ENCODE data around the gene SLC25A29.
"Not testable (repeated sequence)": the region's sequence is repeated elsewhere in the genome, so short reads cannot be mapped to it uniquely, and the experiment has no call there.

The SLC25A29 gene

DNA sequence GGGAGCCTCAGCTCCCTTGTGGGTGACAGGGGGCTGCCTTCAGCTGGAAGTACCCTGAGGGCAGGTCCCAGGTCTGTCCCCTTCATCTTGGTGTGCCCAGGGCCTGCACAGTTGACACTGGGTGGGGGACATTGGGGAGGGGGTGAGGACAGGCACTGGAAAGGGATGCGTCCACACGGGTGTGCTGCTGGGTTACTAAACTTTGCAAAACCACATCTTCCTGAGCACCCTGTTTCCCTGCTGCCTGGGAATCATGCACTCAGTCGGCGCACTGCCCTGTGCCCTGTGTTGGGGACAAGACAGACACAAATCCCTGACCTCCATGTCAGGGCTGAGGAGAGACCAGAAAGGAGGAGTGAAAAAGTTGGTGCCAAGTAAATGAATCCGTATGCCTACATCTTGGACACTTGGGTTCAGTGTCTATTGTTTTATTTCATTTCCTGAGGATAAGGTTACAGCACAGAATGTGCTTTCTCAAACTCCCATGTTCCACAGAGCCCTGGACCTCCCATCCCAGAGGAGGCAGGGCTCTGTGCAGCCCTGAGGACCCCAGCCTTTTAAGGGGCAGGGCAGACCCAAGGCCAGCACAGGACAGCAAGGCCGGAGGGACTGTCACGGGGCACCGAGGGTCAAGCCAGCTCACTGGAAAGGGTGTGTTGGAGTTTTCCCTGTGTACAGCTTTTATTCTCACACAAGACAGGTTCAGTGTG lies 2.9 kb upstream of the SLC25A29 start:
- no peak for DNase-seq (ENCODE audit: low read depth)

DNA sequence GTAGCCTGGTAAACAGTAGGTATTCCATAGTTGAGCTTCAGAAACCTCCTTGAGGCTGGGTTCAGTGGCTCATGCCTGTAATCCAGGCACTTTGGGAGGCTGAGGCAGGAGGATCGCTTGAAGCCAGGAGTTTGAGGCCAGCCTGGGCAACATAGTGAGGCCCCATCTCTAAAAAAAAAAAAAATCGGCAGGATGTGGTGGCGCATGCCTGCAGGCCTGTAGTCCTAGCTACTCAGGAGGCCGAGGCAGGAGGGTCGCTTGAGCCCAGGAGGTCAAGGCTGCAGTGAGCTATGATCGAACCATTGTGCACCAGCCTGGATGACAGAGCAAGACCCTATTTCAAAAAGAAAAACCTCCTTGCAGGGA lies 2.2 kb upstream of the SLC25A29 start:
- not testable (repeated sequence) for DNase-seq (ENCODE audit: low read depth)

DNA sequence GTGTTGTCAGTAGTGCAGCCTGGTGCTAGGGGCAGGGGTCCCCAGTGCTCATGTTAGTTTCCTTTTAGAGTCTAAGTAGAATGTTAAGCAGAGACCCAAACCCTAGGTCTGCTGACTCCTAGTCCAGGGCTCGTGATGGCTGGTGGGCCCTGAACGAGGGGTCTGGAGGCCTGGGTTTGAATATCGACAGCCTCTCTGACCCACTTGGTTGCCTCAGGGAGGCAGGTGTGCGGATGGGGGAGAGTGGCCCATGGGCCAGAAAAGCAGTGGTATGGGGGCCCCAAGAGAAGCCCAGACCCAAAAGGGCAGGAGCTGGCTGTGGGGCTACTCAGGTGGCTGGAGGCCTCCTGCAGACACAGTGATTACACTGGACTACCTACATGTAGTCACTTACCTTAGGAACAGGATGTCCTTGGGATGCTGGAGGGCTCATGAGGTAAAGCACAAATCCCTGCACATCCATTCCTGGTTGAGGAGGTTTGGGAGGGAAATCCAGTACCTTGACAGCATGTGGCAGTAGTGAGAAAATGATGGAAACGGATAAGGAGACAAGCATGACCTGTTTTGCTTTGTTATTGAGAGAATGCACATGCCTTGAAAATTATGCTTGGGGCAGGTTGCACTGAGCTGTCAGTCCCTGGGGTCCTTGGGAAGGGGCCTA lies 1.7 kb upstream of the SLC25A29 start:
- DNase-seq (ENCODE audit: low read depth), result no peak

DNA sequence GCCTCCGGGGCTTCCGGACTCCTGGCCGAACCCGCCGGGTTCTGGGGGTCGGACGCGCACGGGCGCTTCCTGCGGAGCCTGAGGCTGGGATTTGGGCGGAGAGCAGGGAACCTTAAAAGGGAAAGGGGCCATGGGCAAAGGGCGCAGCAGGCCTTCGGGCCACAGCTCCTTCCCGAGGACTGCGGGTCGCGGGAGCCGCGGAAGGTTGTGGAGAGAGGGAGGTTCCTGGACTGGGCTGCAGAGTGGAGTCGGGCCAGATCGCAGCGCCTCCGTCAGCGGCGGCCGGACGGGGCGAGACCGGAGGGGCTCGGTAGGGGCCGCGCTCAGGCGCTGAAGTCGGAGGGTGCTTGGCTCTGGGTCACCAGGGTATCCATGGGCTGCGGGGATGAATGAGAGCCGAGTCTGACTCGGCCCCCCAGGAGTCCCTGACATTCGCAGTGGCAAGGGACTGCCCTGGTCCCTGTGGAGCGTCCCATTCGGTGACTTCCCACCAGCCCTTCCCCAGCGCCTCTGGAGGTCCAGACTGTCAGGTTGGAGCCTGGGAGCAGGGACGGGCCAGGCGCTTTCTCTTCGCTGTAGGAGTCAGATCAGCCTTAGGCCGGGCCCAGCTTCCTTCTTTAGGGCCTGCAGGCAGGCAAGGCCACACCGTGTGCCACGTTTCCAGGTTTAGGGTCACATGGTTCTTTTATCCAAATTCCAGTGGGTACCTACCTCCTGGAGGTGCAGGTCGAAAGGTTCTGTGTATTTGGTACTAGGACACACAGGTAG lies 938 bp upstream of the SLC25A29 start:
- no peak for DNase-seq (ENCODE audit: low read depth)

DNA sequence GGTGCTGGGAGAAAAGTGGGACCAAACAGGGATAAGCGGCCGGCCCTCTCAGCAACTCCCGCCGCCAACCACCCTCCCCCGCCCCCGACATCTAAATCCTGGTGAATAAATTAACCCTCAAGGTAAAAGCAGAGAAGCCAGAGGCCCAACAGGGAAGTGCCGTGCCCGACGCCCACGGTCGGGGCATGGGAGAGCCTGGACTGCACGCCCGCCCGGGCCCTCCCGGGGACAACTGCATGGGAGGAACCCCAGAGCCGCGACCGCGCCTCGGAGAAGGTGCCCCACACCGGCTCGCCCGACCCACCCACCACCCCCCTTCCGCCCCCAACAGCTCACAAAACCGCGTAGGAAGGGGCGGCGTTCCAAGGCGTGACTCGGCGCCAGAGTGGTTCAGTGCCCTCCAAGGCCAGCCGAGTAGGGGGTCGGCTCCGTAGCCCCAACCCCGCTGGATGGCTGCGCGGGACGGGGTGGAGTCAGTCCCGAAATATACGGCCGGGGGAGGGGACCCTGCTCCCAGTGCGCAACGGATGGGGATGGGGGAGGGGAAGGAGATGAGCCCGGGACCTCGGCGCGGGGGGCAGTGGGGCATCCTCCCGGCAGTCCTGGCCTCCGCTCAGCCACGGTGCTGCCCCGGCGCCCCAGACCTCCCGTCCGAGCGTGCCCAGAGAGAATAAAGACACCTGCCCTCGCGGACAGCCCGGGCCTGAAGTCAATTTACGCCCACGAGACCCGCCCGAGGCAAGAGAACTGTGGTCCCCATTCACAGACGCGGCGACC lies 732 bp downstream of the SLC25A29 start:
- DNase-seq (ENCODE audit: low read depth), result peak; percentile 31

DNA sequence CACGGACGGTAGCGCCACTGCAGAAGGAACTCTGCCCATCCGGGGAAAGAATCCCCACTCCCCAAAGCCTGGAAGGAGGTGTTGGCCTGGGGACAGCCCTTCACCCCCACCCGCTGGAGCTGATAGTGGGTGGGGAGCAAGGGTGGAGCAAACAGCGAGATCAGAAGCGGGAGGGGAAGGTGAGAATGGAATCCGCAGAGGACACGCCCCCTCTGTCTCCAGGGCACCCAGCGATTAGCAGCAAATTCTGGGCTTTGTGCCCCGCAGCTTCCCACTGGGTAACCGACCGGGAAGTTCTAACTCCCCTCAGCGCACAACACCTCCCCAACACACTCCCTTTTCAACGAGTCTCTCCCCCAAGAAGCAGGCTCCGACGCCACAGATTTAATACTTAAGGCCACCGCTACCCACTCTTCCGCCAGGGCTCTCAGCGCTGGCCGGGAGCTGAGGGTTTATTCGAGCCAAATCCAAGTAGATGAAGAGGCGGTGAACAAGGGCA lies 1.4 kb downstream of the SLC25A29 start:
- no peak for DNase-seq (ENCODE audit: low read depth)

DNA sequence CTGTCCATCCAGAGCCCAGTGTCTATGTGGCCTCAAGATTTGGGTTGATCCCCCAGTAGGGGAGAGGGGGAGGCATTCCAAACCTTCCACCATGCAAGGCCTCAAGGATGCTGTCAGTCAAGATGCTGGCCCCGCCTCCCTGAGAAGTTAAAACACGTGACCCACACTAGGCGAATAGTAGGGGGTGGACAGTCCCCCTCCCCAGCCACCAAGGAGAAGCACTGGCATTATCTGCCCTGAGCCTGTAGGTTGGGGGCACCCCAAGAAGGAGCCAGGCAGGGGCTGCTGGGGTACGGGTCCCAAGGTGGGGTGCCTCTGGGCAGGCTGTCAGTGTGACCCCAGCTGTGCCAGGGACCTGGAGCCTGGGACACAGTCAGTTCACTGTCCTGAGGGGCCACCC lies 2.3 kb downstream of the SLC25A29 start:
- no peak for DNase-seq (ENCODE audit: low read depth)

DNA sequence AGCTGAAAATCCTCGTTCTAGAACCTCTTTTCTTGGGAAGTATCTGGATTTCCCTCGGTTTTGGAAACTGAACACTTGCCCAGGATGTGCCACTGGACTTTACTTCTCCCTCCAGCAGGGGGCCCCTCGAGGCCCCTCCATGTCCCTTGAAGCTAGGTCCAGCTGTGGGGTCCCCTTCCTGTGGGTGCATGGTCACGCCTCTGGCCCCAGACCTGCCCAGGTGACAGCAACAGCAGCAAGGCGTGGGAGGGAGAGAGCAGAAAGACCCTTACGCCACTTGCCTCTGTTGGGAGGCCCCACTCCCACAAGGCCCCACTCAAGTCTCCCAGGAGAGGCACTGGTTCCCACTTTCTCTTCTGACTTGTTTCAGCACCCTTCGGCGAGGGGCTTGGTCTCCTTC lies 3.1 kb downstream of the SLC25A29 start:
- no peak for DNase-seq (ENCODE audit: low read depth)

DNA sequence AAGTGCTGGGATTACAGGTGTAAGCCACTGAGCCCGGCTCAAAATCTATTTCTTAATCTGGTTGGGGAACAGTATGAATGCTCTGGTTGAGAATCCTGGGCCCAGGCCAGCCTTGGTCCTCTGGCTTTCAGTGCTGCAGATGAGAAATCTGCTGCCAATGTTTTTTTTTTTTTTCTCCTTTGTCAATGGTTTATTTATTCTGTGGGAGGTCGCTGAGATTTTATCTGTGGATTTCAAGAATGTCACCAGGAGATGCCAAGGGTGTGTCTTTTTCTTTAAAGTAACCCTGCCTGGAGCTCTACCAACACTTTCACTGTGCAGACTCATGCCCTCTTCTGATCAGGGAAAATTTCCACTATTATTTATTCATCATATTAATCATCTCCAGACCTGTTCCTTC lies 3.6 kb downstream of the SLC25A29 start:
- DNase-seq (ENCODE audit: low read depth), result no peak

DNA sequence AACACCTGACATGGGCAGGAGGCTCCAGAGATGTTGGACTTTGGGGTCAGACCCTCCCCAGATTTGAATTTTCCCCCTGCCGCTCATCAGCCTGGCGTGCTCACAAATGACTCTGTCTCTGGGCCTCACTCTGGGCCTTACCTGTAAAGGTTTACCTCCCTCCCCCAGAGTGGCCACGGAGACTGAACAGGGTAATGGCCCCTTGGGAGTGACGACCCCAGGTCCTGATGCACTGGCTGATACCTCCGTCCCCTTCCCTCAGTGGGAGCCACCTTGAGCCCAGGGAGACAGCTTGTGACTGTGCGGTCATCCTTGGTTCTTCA lies 7.0 kb downstream of the SLC25A29 start:
- DNase-seq (ENCODE audit: low read depth), result no peak

DNA sequence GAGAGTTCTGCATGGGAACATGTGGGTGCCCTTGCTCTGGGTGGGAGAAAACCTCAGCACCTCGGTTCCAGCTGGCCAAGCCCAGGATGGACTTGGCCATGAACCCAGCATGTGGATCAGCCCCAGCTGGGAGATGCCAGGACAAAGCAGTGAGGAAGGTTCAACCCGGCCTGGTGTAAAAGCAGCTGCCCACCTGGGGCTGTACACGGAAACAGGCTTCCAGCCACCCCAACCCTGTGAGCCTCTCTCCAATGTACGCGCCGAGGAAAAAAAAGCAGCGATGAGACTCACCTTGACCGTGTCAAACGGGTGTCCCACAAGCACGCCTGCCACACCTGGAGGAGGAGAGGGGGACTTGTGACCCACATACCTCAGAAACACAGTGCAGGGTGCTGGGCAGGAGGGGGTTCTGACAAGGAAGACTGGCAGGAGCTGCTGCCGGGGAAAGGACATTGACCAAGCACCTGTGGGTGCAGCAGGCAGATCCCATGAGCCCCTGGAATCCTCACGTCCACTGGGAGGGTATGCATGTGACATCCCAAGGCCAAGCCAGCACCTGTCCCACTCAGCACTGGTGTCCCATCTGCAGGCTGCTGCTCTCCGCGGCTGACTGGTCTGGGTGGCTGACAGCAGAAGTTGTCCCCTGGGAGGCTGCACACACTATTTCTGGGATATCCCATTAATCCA lies 7.5 kb downstream of the SLC25A29 start:
- DNase-seq (ENCODE audit: low read depth), result no peak

DNA sequence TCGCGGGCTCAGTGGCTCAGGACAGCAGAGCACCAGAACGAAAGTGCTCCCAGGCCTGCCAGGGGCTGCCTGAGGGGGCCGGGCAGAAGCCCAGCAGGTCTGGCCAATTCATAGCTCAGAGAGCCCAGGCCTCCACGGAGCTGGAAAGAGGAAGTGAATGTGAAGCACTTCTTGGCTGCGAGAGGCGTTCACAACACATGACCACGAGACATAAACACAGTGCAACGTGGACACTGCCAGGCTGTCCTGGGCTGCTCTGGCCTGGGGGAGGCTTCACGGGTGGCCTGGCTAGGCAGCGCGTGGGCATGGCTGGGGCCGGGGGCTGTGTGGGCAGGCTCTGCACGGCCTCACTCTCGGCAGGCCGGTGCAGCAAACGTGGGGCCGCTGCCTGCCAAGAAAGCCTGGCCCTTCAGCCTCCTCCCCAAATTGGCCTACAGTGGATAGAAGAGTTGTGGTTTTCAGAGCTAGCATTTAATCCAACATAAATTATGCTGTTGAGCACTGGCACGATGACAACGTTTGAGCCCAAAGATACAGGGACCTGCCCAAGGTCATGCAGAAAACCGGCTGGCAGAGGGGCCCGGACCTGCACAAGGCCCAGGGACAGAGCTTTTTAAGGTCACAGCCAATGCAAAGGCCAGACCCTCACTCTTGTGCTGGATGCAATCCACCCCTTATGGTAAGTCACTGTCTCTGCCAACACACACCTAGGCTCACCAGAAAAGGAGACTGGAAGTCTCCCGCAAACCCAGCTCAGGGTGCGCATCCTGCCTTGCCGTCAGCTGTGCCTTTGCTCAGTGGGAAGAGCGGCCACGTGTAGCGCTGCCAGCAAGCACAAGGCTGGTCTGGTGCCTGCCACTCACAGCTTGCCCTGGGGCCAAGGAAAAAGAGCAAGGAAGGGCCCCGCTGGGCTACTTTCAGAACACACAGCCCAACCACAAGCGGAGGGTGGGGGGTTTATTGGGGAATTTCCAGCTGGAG lies 8.6 kb downstream of the SLC25A29 start:
- DNase-seq (ENCODE audit: low read depth), result no peak

DNA sequence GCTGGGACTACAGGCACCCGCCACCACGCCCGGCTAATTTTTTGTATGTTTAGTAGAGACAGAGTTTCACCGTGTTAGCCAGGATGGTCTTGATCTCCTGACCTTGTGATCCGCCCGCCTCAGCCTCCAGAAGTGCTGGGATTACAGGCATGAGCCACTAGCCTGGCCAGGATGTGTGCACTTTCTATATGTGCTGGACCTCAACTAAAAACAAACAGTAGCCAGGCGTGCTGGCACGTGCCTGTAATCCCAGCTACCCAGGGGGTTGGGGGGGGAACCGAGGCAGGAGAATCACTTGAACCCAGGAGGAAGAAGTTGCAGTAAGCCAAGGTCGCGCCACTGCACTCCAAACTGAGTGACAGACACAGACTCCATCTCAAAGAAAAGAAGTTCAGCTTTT lies 9.5 kb downstream of the SLC25A29 start:
- not testable (repeated sequence) for DNase-seq (ENCODE audit: low read depth)

DNA sequence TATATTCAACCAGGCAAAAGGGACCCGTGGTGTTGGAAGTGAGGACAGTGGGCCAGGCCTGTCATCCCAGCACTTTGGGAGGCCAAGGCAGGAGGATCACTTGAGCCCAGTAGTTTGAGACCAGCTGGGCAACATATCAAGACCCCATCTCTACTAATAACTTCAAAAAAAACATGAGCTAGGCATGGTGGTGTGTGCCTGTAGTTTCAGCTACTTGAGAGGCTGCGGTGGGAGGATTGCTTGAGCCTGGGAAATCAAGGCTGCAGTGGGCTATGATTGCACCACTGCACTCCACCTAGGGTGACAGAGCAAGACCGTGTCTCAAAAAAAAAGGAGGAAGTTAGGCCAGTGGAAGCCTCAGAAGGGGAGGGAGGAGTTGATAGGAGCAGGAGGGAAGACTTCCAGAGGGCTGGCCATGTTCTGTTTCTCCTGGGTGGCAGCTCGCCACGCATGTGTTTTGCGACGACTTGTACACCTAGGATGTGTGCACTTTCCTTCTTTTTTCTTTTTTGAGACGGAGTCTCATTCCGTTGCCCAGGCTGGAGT lies 10.1 kb downstream of the SLC25A29 start:
- no peak for DNase-seq (ENCODE audit: low read depth)

DNA sequence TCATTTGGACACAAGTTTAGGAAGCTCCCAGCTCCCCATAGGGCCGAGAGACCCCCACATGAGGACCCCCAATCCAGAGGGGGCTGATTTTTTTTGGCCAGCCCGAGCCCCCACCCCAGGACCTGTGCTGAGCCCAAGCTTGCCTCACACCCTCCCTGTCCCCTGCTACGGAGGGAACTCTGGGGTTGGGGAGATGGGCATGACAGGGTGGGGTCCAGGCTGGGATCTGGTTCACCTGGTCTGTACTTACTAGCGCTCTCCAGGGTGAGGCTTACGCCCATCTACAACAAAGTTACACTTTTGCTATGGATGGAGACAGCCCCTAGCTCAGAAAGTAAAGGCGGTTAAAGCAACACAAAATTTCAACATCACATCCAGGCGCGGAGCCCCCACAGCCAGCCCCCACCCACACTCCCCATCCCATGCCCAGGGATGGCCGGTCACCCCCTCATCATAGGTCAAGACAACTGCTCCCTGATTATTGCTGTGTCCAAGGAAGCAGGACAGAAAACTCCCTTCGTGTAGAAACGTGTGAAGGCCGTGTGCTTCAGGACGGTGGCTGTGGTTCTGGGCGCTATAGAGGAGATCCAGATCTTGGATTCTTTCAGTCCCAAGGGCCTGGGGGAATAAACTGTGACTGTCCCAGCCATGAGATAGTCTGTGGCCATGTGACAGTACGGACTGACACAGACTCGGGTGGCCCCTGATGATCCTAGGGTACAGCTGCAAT lies 10.7 kb downstream of the SLC25A29 start:
- DNase-seq (ENCODE audit: low read depth), result no peak

DNA sequence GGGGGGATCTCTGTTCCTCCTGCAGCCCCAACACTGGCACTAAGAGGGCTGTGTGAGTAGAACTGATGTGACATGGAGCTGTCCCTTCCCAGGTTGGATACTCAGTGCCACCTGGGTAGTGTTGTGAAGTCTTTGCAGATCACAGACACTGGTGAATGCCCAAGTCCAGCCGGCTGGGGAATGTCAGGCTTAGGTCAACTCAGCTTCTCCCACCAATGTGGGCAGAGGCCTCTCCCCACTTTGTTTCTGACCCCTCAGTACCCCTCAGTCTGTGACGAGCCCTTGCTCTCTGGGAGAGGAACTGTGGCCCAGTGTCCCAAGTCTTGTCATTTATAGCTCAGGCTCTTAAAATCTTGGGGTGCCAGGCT lies 11.3 kb downstream of the SLC25A29 start:
- DNase-seq (ENCODE audit: low read depth), result no peak

DNA sequence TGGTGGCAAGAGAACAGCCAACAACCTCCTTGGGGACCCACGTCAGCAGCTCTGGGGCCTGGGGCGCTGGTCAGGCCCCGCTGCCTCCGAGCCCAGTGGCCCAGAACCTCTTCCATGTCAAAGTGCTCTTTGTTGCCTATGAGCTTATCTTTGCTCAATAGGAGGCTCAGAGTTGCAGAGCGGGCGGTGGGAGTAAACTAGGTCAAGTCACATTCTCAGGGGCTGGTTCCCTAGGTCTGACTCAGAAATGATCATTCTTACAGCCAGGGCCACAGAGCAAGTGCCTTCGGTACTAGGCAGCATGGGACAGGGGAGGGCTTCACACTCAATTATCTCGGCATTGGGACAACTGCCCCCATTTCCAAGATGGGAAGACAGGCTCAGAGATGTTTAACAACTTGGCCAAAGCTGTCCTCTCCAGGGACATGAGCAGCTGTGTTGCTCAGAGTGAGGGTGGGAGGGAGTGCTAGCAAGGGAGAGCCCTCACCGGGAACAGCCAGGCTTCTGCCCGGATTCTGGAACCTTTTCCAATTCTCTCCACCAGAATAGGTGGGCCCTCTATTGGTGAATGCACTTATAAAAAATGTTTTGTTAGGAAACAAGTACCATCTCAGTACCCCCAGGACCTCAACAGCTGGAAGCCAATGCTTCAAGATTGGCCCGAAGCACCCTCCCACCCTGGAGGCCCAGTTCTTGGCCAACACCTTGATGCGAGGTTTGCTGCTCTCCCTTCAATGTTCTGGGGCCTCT lies 11.9 kb downstream of the SLC25A29 start:
- DNase-seq (ENCODE audit: low read depth), result no peak

DNA sequence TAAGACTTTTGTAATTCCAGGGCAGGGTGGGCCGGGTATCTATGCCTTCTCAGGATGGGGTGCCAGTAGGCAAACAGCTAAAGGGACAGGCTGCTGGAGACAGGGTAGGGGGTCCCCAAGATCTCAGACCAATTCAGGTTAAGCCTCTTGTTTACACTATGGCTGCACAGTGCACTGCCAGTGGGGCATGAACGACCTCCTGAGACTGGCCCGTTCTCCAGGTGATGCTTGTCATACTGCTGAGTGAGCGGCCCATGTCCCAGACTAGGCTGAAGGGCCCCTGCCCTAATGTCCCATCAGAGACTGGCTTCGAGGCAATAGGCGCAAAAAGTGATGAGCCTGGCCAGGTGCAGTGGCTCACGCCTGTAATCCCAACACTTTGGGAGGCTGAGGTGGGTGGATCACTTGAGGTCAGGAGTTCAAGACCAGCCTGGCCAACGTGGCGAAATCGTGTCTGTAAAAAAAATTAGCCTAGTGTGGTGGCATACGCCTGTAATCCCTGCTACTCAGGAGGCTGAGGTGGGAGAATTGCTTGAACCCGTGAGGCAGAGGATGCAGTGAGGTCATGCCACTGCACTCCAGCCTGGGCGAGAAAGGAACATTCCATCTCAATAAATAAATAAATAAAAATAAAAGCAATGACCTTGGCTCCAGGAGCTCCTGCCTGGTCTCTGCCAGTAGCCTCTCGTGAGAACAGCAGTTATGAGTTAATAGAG lies 12.6 kb downstream of the SLC25A29 start:
- no peak for DNase-seq (ENCODE audit: low read depth)

All from stimulated activated CD8-positive, alpha-beta memory T cell treated with anti-CD3 and anti-CD28 coated beads, Interleukin-12 subunit alpha, Interleukin-12 subunit beta, amount 100 ng/mL, for 1 hour (primary cell).